Heart left ventricle (tissue), 16 donors: ENCODE results near the gene CIAO3. TPM values are rescaled to one million over a fixed set of nuclear protein-coding genes. Genes with fewer than 3 reads are reported as not detected.

Experiments
- ATAC-seq, 4 donors: fragments of 200-7000 bp; cut with Tn5 transposase; one replicate each; pipeline ENCODE4 v1.9.1; 2020 to 2022; ENCODE audit warnings: moderate library complexity in 4 of 4, mild to moderate bottlenecking in 3 of 4, moderate number of reproducible peaks in 1 of 4
- DNase-seq, 5 donors: peaks; one replicate each; pipeline ENCODE4 v3.0.0-alpha.2; 2020
- H3K27ac ChIP-seq, 12 donors: fragments of 200-600 bp; sonication (generic) in 4 of 12; one replicate each; pipeline versions ENCODE4 v1.5.0 to v1.8.0; 2016 to 2022; ENCODE audit warnings: mild to moderate bottlenecking in 2 of 12
- H3K27me3 ChIP-seq, 9 donors: fragments of 200-600 bp; sonication (generic) in 2 of 9; one replicate each; pipeline versions ENCODE4 v1.5.1 to v1.8.0; 2016 to 2022; ENCODE audit warnings: mild to moderate bottlenecking in 3 of 9
- H3K36me3 ChIP-seq, 9 donors: fragments of 200-600 bp; sonication (generic) in 2 of 9; one replicate each; pipeline versions ENCODE4 v1.5.0 to v1.8.0; 2018 to 2022; ENCODE audit warnings: mild to moderate bottlenecking in 2 of 9
- H3K4me1 ChIP-seq, 12 donors: fragments of 200-600 bp; sonication (generic) in 4 of 12; one replicate each; pipeline versions ENCODE4 v1.5.0 to v1.8.0; 2016 to 2022; ENCODE audit warnings: mild to moderate bottlenecking in 3 of 12
- H3K4me3 ChIP-seq, 12 donors: fragments of 200-600 bp; sonication (generic) in 4 of 12; one replicate each; pipeline versions ENCODE4 v1.5.0 to v1.8.0; 2017 to 2022; ENCODE audit warnings: mild to moderate bottlenecking in 9 of 12, moderate library complexity in 4 of 12
- H3K9me3 ChIP-seq, 12 donors: fragments of 200-600 bp; sonication (generic) in 4 of 12; one replicate each; pipeline versions ENCODE4 v1.5.0 to v1.8.0; 2016 to 2022; ENCODE audit warnings: mild to moderate bottlenecking in 1 of 12
- CTCF ChIP-seq, 12 donors: fragments of 200-600 bp; sonication (generic) in 4 of 12; IDR thresholded peaks; one replicate each; pipeline versions ENCODE4 v1.5.0 to v1.8.0; 2018 to 2022; ENCODE audit warnings: antibody characterized with exemption in 12 of 12, mild to moderate bottlenecking in 5 of 12
- POLR2A ChIP-seq, 2 donors: fragments of 450-650 bp; IDR thresholded peaks; one replicate each; pipeline ENCODE4 v1.6.1; 2017; ENCODE audit warnings: antibody characterized with exemption in 2 of 2, mild to moderate bottlenecking in 2 of 2, moderate library complexity in 2 of 2
- WGBS, 4 donors: extraction: QIAGEN DNeasy Blood & Tissue Kit in 2 of 4; methylation state at CpG; one replicate each; pipeline versions ENCODE4 v1.1.5 to v1.1.7; 2013 to 2018; 5-methylcytosine and 5-hydroxymethylcytosine counted together
- intact Hi-C, 10 donors: fragments of 100-400 bp; cut with DNase I; formaldehyde crosslinking; loops; one replicate each; pipeline versions ENCODE4 v1.11.1 to v1.14.2; 2022
- polyA plus RNA-seq, 2 donors: library from polyadenylated mRNA; stranded (reverse); fragments of 200-250 nt; gene quantifications; one replicate each; pipeline ENCODE4 v1.2.3, GENCODE V29; 2013
- total RNA-seq, 9 donors: library from RNA; depleted of rRNA in 2 of 9; stranded (reverse); fragments of >200 nt in 2 of 9; fragmentation: NEBNext Ultra II Directional in 3 of 9; extraction: Animal tissue kit (Norgen Biotek cat#: 25700) in 3 of 9; gene quantifications; one replicate each; pipeline versions ENCODE4 v1.1.0 to v1.2.4, GENCODE V29; 2016 to 2023
- donor health status: ischemic (EF 13 %, LVEDD 7.1; RV severe dilation, severe dysfunction).
- donor health status: healthy with polysubstance abuse.
- donor health status: DM: no; HTN: yes; CAD: no.
- donor health status: DM: no; HTN: no; CAD: no.
- donor health status: ischemic (EF 25% LVEDD 6.9; RV normal size, moderate dysfunction).
- donor health status: ischemic (EF 25% LVEDD 5.7; RV mildly dilated, moderate dysfunction).
- donor health status: healthy.
- donor health status: DM: yes; HTN: yes; CAD: no.
- donor health status: ischemic (EF 35%, LVEDD 5.7; RV mildly dilated, moderate dysfunction).
- donor health status: nonischemic (EF 11% LVEDD 7.7; RV severe dilation, severe dysfunction).
- donor health status: DM: yes; HTN: yes; CAD: no.
- donor health status: PGD.
- donor health status: ischemic (EF 29% LVEDD 5.4; RV normal size, mild dysfunction).
- donor health status: nonischemic (EF 23%, LVEDD 6.1; RV moderate dilation, normal function).

CIAO3 gene
- total and polyA plus RNA-seq, 11 donors, result 21.4 to 41.5 (median 28.2) TPM

GRCh38 chr16:734981-735881 lies 5.6 kb downstream of the CIAO3 start:
- Histone ChIP-seq H3K27me3 (no peaks in the 10 kb centered on the region), H3K9me3 (no peaks in the 10 kb centered on the region), H3K4me3 (no peak overlapping the region), H3K4me1 (peaks cover 4 to 10% (median 7%) of the 10 kb centered on the region in 12 donors), H3K27ac (no peak overlapping the region), H3K36me3 (peaks cover 0 to 78% (median 65%) of the 10 kb centered on the region in 9 donors)
- intact Hi-C loops, result no loop called here
- DNase-seq (peak in 1 of 5 donors; percentile 27), ATAC-seq (no peak)
- 91 to 95% (median 94%) methylated on average over 18 to 25 of the region's 25 CpGs for WGBS, 4 donors
- TF ChIP-seq CTCF (IDR thresholded peaks at IDR 0.05) (no peak), POLR2A (IDR thresholded peaks at IDR 0.05) (no peak)

- H3K4me3 ChIP-seq, result no peak overlapping the region
- no peaks in the 10 kb centered on the region for H3K9me3 ChIP-seq
- ATAC-seq, result no peak
- no peaks in the 10 kb centered on the region for H3K27me3 ChIP-seq
- peaks cover 0 to 78% (median 65%) of the 10 kb centered on the region in 9 donors for H3K36me3 ChIP-seq
- peak in 1 of 5 donors; percentile 19 for DNase-seq
- no peak overlapping the region for H3K27ac ChIP-seq
- intact Hi-C loops, result no loop called here
- TF ChIP-seq CTCF (IDR thresholded peaks at IDR 0.05), result no peak
- no peak for TF ChIP-seq POLR2A (IDR thresholded peaks at IDR 0.05)
- 90 to 94% (median 92%) methylated on average over 43 to 49 of the region's 49 CpGs for WGBS, 4 donors
- H3K4me1 ChIP-seq, result peaks cover 0 to 2% (median 0%) of the 10 kb centered on the region in 12 donors
These were observed 6.4 kb downstream of the CIAO3 start for GRCh38 chr16:734208-734980.

GRCh38 chr16:733382-734207 lies 7.2 kb downstream of the CIAO3 start:
- TF ChIP-seq POLR2A (IDR thresholded peaks at IDR 0.05) (no peak), CTCF (IDR thresholded peaks at IDR 0.05) (peak in 7 of 12 donors; percentile 8 to 44 (median 24))
- no peak for ATAC-seq
- H3K4me1 ChIP-seq, result peaks cover 0 to 6% (median 1%) of the 10 kb centered on the region in 12 donors
- peaks cover 0 to 78% (median 65%) of the 10 kb centered on the region in 9 donors for H3K36me3 ChIP-seq
- no peak overlapping the region for H3K4me3 ChIP-seq
- intact Hi-C loops, result no loop called here
- WGBS, 4 donors, result 81 to 86% (median 82%) methylated on average over 17 to 34 of the region's 34 CpGs
- H3K27me3 ChIP-seq, result peaks cover 0 to under 1% (median 0%) of the 10 kb centered on the region in 9 donors
- no peak overlapping the region for H3K27ac ChIP-seq
- no peaks in the 10 kb centered on the region for H3K9me3 ChIP-seq
- no peak for DNase-seq
